ENCODE measurements around the gene MPC1. TPM values are rescaled to one million over a fixed set of nuclear protein-coding genes. Genes with fewer than 3 reads are reported as not detected.

Gene MPC1
- total RNA-seq, 4 donors from 2014 or later = 90.8 to 131 (median 129) TPM

- WGBS, 2 donors (ENCODE audit: low coverage in 1 of 2) = 86 to 87% methylated on average over 13 to 18 of the region's 18 CpGs
- no peaks in the 10 kb centered on the region for H3K9me3 ChIP-seq
- no peaks in the 10 kb centered on the region for H3K4me1 ChIP-seq
- no peak for DNase-seq
- no peak overlapping the region for H3K4me3 ChIP-seq
- peaks cover 0 to 43% (median 6%) of the 10 kb centered on the region in 4 donors for H3K36me3 ChIP-seq
- H3K27me3 ChIP-seq = no peaks in the 10 kb centered on the region
- H3K27ac ChIP-seq = no peak overlapping the region
- TF ChIP-seq CTCF (IDR thresholded peaks at IDR 0.05) = no peak
- TF ChIP-seq POLR2A (IDR thresholded peaks at IDR 0.05) = no peak
- no peak for TF ChIP-seq POLR2AphosphoS5 (IDR thresholded peaks at IDR 0.05)
- intact Hi-C loops (cut with DNase I; ENCODE audit: low total_unique reads) (no loop called here), in situ Hi-C loops (cut with MboI; ENCODE audit: low pct_ligation_motif_present in 1 of 4, low pct_unique_long_range_greater_than_20kb in 1 of 4, low sequenced_read_pairs in 3 of 4) (no loop called here)
These were observed 63.8 kb downstream of the MPC1 start for GRCh38 chr6:166318649-166319600.

DNA sequence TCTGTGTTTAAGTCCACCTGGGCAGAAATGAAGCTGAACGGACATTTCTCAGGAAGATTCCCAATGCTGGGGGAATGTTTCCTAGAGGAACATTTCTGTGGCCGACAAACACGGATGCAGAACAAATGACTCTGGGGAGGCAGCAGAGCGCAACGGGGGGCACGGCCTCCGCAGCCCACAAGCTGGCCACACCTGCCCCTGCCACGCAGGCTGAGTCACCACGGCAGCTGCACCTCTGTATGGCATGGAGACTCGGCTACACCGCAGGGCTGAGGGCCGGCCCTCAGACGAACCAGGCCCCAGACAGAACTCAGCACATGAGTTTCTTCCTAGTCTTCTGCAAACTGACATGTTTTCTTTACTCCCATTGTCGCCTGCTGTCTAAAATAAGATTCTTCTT, 64.5 kb downstream of the MPC1 start:
- no peak for TF ChIP-seq POLR2AphosphoS5 (IDR thresholded peaks at IDR 0.05)
- TF ChIP-seq EP300 (IDR thresholded peaks at IDR 0.05; ENCODE audit: low read depth) = no peak
- no peak for TF ChIP-seq CTCF (IDR thresholded peaks at IDR 0.05)
- no peak for TF ChIP-seq POLR2A (IDR thresholded peaks at IDR 0.05)
- 73% methylated on average over 14 of the region's 14 CpGs; no CpG with 5 or more reads in 1 of the 2 donors for WGBS, 2 donors (ENCODE audit: low coverage in 1 of 2)

GRCh38 chr6:166317261-166318212, 65.2 kb downstream of the MPC1 start:
- no peak for TF ChIP-seq EP300 (IDR thresholded peaks at IDR 0.05; ENCODE audit: low read depth)
- TF ChIP-seq POLR2AphosphoS5 (IDR thresholded peaks at IDR 0.05) = no peak

More for the DNA sequence above, 64.5 kb downstream of the MPC1 start:
- Histone ChIP-seq H3K36me3 (peaks cover 0 to 36% (median 6%) of the 10 kb centered on the region in 4 donors), H3K4me1 (no peaks in the 10 kb centered on the region), H3K4me3 (no peak overlapping the region), H3K27ac (no peak overlapping the region), H3K9me3 (no peaks in the 10 kb centered on the region), H3K27me3 (no peaks in the 10 kb centered on the region)
- intact Hi-C loops (cut with DNase I; ENCODE audit: low total_unique reads) = no loop called here
- in situ Hi-C loops (cut with MboI; ENCODE audit: low pct_ligation_motif_present in 1 of 4, low pct_unique_long_range_greater_than_20kb in 1 of 4, low sequenced_read_pairs in 3 of 4) = no loop called here
- DNase-seq = no peak

DNA sequence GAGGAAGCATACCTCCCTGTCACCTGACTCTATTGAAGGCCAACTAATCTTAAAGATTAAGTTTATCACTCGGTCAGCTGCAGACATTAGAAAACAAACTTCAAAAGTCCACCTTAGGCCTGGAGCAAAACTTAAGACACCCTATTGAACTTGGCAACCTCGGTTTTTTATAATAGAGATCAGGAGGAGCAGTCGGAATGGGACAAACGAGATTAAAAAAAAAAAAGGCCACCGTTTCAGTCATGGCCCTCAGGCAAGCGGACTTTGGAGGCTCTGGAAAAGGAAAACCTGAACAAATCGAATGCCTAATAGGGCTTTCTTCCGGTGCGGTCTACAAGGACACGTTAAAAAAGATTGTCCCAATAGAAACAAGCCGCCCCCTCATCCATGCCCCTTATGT, 67.3 kb downstream of the MPC1 start:
- Histone ChIP-seq H3K4me3 (no peak overlapping the region), H3K27me3 (peaks cover 1% of the 10 kb centered on the region), H3K36me3 (peaks cover 0 to 8% (median 3%) of the 10 kb centered on the region in 4 donors), H3K27ac (no peak overlapping the region), H3K4me1 (no peaks in the 10 kb centered on the region), H3K9me3 (no peaks in the 10 kb centered on the region)
- DNase-seq = no peak
- WGBS, 2 donors (ENCODE audit: low coverage in 1 of 2) = 76 to 80% methylated on average over 3 to 11 of the region's 11 CpGs
- no peak for TF ChIP-seq EP300 (IDR thresholded peaks at IDR 0.05; ENCODE audit: low read depth)
- TF ChIP-seq POLR2AphosphoS5 (IDR thresholded peaks at IDR 0.05) = no peak
- no peak for TF ChIP-seq CTCF (IDR thresholded peaks at IDR 0.05)
- no peak for TF ChIP-seq POLR2A (IDR thresholded peaks at IDR 0.05)
- intact Hi-C loops (cut with DNase I; ENCODE audit: low total_unique reads) (no loop called here), in situ Hi-C loops (cut with MboI; ENCODE audit: low pct_ligation_motif_present in 1 of 4, low pct_unique_long_range_greater_than_20kb in 1 of 4, low sequenced_read_pairs in 3 of 4) (no loop called here)

More at GRCh38 chr6:166317261-166318212, 65.2 kb downstream of the MPC1 start:
- Histone ChIP-seq H3K4me3 (no peak overlapping the region), H3K9me3 (no peaks in the 10 kb centered on the region), H3K27ac (no peak overlapping the region), H3K36me3 (peaks cover 0 to 29% (median 6%) of the 10 kb centered on the region in 4 donors), H3K4me1 (no peaks in the 10 kb centered on the region), H3K27me3 (no peaks in the 10 kb centered on the region)
- intact Hi-C loops (cut with DNase I; ENCODE audit: low total_unique reads) (no loop called here), in situ Hi-C loops (cut with MboI; ENCODE audit: low pct_ligation_motif_present in 1 of 4, low pct_unique_long_range_greater_than_20kb in 1 of 4, low sequenced_read_pairs in 3 of 4) (no loop called here)
- 82 to 85% methylated on average over 4 to 19 of the region's 19 CpGs for WGBS, 2 donors (ENCODE audit: low coverage in 1 of 2)
- no peak for DNase-seq

Other genes starting within 250 kb of the MPC1 start
- gene TBXT, start 215.1 kb downstream of the MPC1 start, total RNA-seq = not detected
- not detected for gene PRR18, start 74.5 kb downstream of the MPC1 start, total RNA-seq
- gene SFT2D1, start 40.4 kb downstream of the MPC1 start, total RNA-seq = 10 to 100 TPM in 3 of 4 donors, 1 to 10 TPM in 1; 7.6 to 55.6 (median 39.7) TPM
- 1 to 10 TPM in 2 of 4 donors, under 1 TPM in 1, not detected in 1; 0.95 to 1.2 (median 1.2) TPM for gene RAMACL, start 203.7 kb upstream of the MPC1 start, total RNA-seq
- 10 to 100 TPM in 3 of 4 donors, 1 to 10 TPM in 1; 9.6 to 41.1 (median 15.4) TPM for gene RPS6KA2, start 244.3 kb upstream of the MPC1 start, total RNA-seq

All from transverse colon (tissue), 4 donors.